Karpas-422 (cell line): ENCODE data around the gene RCC1. TPM values are rescaled to one million over a fixed set of nuclear protein-coding genes. Genes with fewer than 3 reads are reported as not detected.
A peak's percentile ranks its signal among the peaks of the same experiment; 100 is the strongest.
"Not testable (repeated sequence)": the region's sequence is repeated elsewhere in the genome, so short reads cannot be mapped to it uniquely, and the experiment has no call there.

ENCODE experiments used
- DNase-seq: peaks from one replicate; pipeline ENCODE4 v3.0.0-alpha.2; 2015
- H2AFZ ChIP-seq: fragments of 200-600 bp; sonication (generic); 2 replicates; pipeline ENCODE4 v1.6.1; 2014; ENCODE audit warnings: antibody characterized with exemption, low read length, mixed read lengths
- H3K27ac ChIP-seq: fragments of 200-600 bp; sonication (generic); 2 replicates; pipeline ENCODE4 v1.5.1; 2014; ENCODE audit warnings: mild to moderate bottlenecking, low read length, moderate library complexity
- H3K27me3 ChIP-seq: fragments of 200-600 bp; sonication (generic); 2 replicates; pipeline ENCODE4 v1.6.1; 2014; ENCODE audit warnings: low read length, mixed read lengths
- H3K36me3 ChIP-seq: fragments of 200-600 bp; sonication (generic); 2 replicates; pipeline ENCODE4 v1.6.1; 2014; ENCODE audit warnings: low read length, mixed read lengths; ENCODE audit not compliant: insufficient read depth
- H3K4me1 ChIP-seq: fragments of 200-600 bp; sonication (generic); 2 replicates; pipeline ENCODE4 v1.6.1; 2014; ENCODE audit warnings: mild to moderate bottlenecking, low read length, mixed read lengths
- H3K4me2 ChIP-seq: fragments of 200-600 bp; sonication (generic); 2 replicates; pipeline ENCODE4 v1.6.1; 2014; ENCODE audit warnings: low read length, low read depth, mild to moderate bottlenecking; ENCODE audit not compliant: poor library complexity, severe bottlenecking
- H3K4me3 ChIP-seq: fragments of 200-600 bp; sonication (generic); 2 replicates; pipeline ENCODE4 v1.5.1; 2014; ENCODE audit warnings: mild to moderate bottlenecking, antibody characterized with exemption, low read length, mixed read lengths
- H3K79me2 ChIP-seq: fragments of 200-600 bp; sonication (generic); 2 replicates; pipeline ENCODE4 v1.6.1; 2014; ENCODE audit warnings: mild to moderate bottlenecking, low read length, mixed read lengths
- H3K9ac ChIP-seq: fragments of 200-600 bp; sonication (generic); 2 replicates; pipeline ENCODE4 v1.6.0; 2014; ENCODE audit warnings: low read length
- H3K9me2 ChIP-seq: fragments of 200-600 bp; sonication (generic), shearing (Covaris generic); replicated peaks from 2 replicates; pipeline ENCODE4 v1.6.0; 2014; ENCODE audit warnings: mild to moderate bottlenecking, low read length, moderate library complexity; ENCODE audit not compliant: insufficient read depth
- H3K9me3 ChIP-seq: fragments of 300-700, 200-600 bp; sonication (generic); 2 replicates; pipeline ENCODE4 v1.6.1; 2014; ENCODE audit warnings: low read length, mixed read lengths
- H4K20me1 ChIP-seq: fragments of 200-600 bp; sonication (generic); 2 replicates; pipeline ENCODE4 v1.6.1; 2014; ENCODE audit warnings: mild to moderate bottlenecking, antibody characterized with exemption, low read length, low read depth; ENCODE audit not compliant: insufficient read depth
- total RNA-seq: library from RNA; depleted of rRNA; stranded (reverse); fragments of >200 nt; shearing (Covaris generic); gene quantifications from 2 replicates; pipeline ENCODE4 v1.2.3, GENCODE V29; 2014; ENCODE audit warnings: low replicate concordance

The RCC1 gene
- total RNA-seq, 1 experiment from 2014 or later = 27.5 TPM

GRCh38 chr1:28516518-28516956 lies 10.7 kb downstream of the RCC1 start:
- Histone ChIP-seq H3K9me2 (no peaks in the 10 kb centered on the region), H3K79me2 (peaks cover 33% of the 10 kb centered on the region), H3K9me3 (no peaks in the 10 kb centered on the region), H3K9ac (0 out of 2 replicates have a peak overlapping the region, but pooled peaks have one; percentile 11), H3K4me1 (peaks cover 41% of the 10 kb centered on the region), H3K27me3 (no peaks in the 10 kb centered on the region), H4K20me1 (peaks cover 1% of the 10 kb centered on the region; the same call in 1 of the 2 replicates), H3K27ac (peak overlapping the region; percentile 41), H3K4me3 (no peak overlapping the region), H3K4me2 (peak overlapping the region; percentile 87), H2AFZ (no peak overlapping the region), H3K36me3 (peaks cover 8% of the 10 kb centered on the region; the same call in 1 of the 2 replicates)
- DNase-seq = peak; percentile 70

- Histone ChIP-seq H3K4me2 (peak overlapping the region; percentile 87), H3K27me3 (no peaks in the 10 kb centered on the region), H3K27ac (no peak overlapping the region; the same call in 1 of the 2 replicates), H3K4me3 (peak overlapping the region; percentile 78), H3K9ac (peak overlapping the region; percentile 88), H3K36me3 (peaks cover 8% of the 10 kb centered on the region; the same call in 1 of the 2 replicates), H2AFZ (no peak overlapping the region), H3K4me1 (peaks cover 48% of the 10 kb centered on the region), H3K79me2 (peaks cover 44% of the 10 kb centered on the region), H4K20me1 (peaks cover 8% of the 10 kb centered on the region; the same call in 1 of the 2 replicates), H3K9me3 (no peaks in the 10 kb centered on the region), H3K9me2 (no peaks in the 10 kb centered on the region)
- DNase-seq = no peak
Measured at GRCh38 chr1:28517649-28517999, 11.8 kb downstream of the RCC1 start.

- DNase-seq = peak; percentile 96
- no peaks in the 10 kb centered on the region for H3K27me3 ChIP-seq
- H3K36me3 ChIP-seq = peaks cover 8% of the 10 kb centered on the region; the same call in 1 of the 2 replicates
- H2AFZ ChIP-seq = no peak overlapping the region; the same call in 1 of the 2 replicates
- H3K4me1 ChIP-seq = peaks cover 48% of the 10 kb centered on the region
- H3K4me2 ChIP-seq = peak overlapping the region; percentile 87
- H3K79me2 ChIP-seq = peaks cover 48% of the 10 kb centered on the region
- no peaks in the 10 kb centered on the region for H3K9me2 ChIP-seq
- H3K4me3 ChIP-seq = peak overlapping the region; percentile 78
- no peaks in the 10 kb centered on the region for H3K9me3 ChIP-seq
- H3K27ac ChIP-seq = peak overlapping the region; percentile 68; the same call in 1 of the 2 replicates
- peaks cover 8% of the 10 kb centered on the region; the same call in 1 of the 2 replicates for H4K20me1 ChIP-seq
- H3K9ac ChIP-seq = peak overlapping the region; percentile 88
Measured at GRCh38 chr1:28518000-28518744, 12.3 kb downstream of the RCC1 start.

- Histone ChIP-seq H3K9me2 (no peaks in the 10 kb centered on the region), H3K9me3 (no peaks in the 10 kb centered on the region), H2AFZ (no peak overlapping the region; the same call in 1 of the 2 replicates), H3K36me3 (peaks cover 10% of the 10 kb centered on the region; the same call in 1 of the 2 replicates), H3K27me3 (no peaks in the 10 kb centered on the region), H3K79me2 (peaks cover 55% of the 10 kb centered on the region), H3K4me3 (peak overlapping the region; percentile 78), H3K9ac (peak overlapping the region; percentile 88), H4K20me1 (peaks cover 8% of the 10 kb centered on the region; the same call in 1 of the 2 replicates), H3K4me2 (peak overlapping the region; percentile 87), H3K27ac (peak overlapping the region; percentile 68; the same call in 1 of the 2 replicates), H3K4me1 (peaks cover 48% of the 10 kb centered on the region)
- DNase-seq = peak; percentile 86
Measured at GRCh38 chr1:28518745-28519341, 13.0 kb downstream of the RCC1 start.

- Histone ChIP-seq H3K4me3 (peak overlapping the region; percentile 7; the same call in 1 of the 2 replicates), H3K4me1 (peaks cover 48% of the 10 kb centered on the region), H3K27ac (no peak overlapping the region), H3K79me2 (peaks cover 67% of the 10 kb centered on the region), H3K9me2 (no peaks in the 10 kb centered on the region), H3K27me3 (no peaks in the 10 kb centered on the region), H3K36me3 (peaks cover 14% of the 10 kb centered on the region; the same call in 1 of the 2 replicates), H2AFZ (no peak overlapping the region), H3K9me3 (no peaks in the 10 kb centered on the region), H3K4me2 (peak overlapping the region; percentile 87), H4K20me1 (peaks cover 8% of the 10 kb centered on the region), H3K9ac (peak overlapping the region; percentile 88; the same call in 1 of the 2 replicates)
- no peak for DNase-seq
Measured at GRCh38 chr1:28519946-28520725, 14.3 kb downstream of the RCC1 start.

DNA sequence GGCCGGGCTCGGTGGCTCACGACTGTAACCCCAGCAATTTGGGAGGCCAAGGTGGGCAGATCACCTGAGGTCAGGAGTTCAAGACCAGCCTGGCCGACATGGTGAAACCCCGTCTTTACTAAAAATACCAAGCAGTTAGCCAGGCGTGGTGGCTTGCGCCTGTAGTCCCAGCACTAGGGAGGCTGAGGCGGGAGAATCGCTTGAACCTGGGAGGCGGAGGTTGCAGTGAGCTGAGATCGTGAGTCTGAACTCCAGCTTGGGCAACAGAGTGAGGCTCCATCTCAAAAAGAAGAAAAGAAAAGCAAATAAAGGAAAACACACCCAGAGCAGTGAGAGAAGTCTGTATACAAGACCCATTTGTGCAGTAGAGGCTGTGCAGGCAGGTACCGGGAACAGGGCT lies 15.0 kb downstream of the RCC1 start:
- not testable (repeated sequence) for H2AFZ ChIP-seq, H4K20me1 ChIP-seq, H3K27ac ChIP-seq, H3K27me3 ChIP-seq, H3K9me3 ChIP-seq, H3K9ac ChIP-seq, H3K9me2 ChIP-seq, DNase-seq
- Histone ChIP-seq H3K79me2 (peaks cover 74% of the 10 kb centered on the region), H3K4me2 (peak overlapping the region; percentile 87), H3K4me3 (peak overlapping the region; percentile 21; the same call in 1 of the 2 replicates), H3K4me1 (peaks cover 48% of the 10 kb centered on the region), H3K36me3 (peaks cover 14% of the 10 kb centered on the region; the same call in 1 of the 2 replicates)

DNA sequence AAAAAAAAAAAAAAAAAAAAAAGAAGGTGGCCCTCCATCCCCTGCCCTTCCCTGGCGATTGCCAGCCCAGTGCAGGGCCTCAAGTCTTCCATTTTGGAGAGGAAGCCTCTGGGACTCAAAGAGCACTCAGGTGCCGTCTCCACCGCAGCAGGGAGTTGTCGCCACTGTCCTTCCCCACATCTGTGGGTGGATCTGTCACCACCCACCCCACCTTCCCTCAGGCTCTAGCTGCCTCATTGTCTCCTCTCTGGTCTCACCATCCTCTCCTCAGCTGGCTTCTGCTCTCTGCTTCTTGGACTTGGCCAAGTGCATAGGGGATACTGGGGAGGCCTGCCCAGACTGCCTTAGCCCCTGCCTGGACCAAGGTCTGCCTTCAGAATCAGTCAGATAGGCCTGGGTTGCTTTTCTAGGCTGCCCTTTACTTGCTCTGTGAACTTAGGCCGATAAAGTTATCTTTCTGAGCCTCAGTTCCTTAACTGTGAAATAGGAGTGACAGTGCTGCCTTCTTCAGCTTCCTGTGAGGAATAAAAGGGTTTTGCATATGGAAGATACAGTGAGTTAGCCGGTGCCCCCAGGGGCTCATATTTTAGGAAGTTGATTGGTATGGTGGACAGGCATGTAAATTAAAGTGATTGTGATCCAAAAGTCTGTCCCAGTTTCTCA lies 15.8 kb downstream of the RCC1 start:
- Histone ChIP-seq H3K9me2 (no peaks in the 10 kb centered on the region), H3K36me3 (peaks cover 14% of the 10 kb centered on the region; the same call in 1 of the 2 replicates), H4K20me1 (peaks cover 13% of the 10 kb centered on the region), H3K4me3 (no peak overlapping the region), H3K9ac (peak overlapping the region; percentile 28), H3K4me1 (peaks cover 46% of the 10 kb centered on the region), H3K4me2 (peak overlapping the region; percentile 34), H3K27me3 (no peaks in the 10 kb centered on the region), H2AFZ (no peak overlapping the region), H3K27ac (peak overlapping the region; percentile 62), H3K9me3 (no peaks in the 10 kb centered on the region), H3K79me2 (peaks cover 82% of the 10 kb centered on the region)
- peak; percentile 58 for DNase-seq
